K562 treated with DMSO at 1 percent for 48 hours (cell line): ENCODE results near the gene ARL15. TPM values are rescaled to one million over a fixed set of nuclear protein-coding genes. Genes with fewer than 3 reads are reported as not detected.

Experiments
- total RNA-seq: library from RNA; unstranded; fragments of 300-600 nt; gene quantifications from 2 replicates; pipeline ENCODE4 v1.2.3, GENCODE V29; 2022; ENCODE audit warnings: low replicate concordance; ENCODE audit errors: extremely low read depth

ARL15 gene
- not detected in 2 replicates for total RNA-seq

DNA sequence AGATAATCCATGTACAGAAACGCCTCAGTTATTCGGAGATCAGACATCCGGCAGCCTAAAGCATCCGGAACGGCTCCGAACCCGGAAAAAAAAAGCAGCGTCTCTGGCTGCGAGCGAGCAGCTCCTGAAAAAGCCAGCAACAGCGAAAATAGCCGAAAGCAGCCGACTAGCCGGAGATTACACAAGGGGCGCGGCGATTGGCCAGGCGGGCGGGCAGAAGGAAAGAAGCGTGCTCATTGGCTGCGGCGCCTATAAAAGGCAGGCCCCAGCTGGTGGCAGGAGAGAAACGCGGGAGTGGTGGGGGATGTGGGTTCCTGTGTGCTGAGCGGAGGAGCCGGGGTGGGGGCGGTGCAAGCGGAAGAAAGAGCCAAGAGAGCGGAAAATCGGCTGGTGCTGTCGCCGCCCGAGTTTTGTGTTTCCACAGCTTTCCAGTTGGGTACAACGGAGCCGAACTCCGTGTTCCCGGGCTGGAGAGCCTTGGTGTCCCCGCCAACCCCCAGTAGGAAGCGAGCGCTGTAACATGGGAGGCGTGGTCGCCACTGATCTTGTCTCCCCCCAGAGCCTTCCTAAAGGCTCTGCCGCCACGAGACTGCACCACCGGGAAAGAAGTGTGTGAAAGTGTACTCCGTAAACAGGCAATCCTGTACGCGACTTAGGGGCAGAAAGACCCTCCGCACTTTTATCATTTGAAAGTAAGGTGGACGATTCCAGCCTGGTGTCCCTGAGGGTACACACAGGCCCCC is at the start of gene ARL15:
ARL15 (minus strand) TSS at position 141 of the 743 bp plus-strand sequence.

Other genes with a start within 250 kb of the ARL15 start
- not detected in 2 replicates for gene HSPB3, start 145.1 kb upstream of the ARL15 start, total RNA-seq
- not detected in 2 replicates for gene SNX18, start 207.2 kb upstream of the ARL15 start, total RNA-seq